Tibial nerve (tissue), 4 donors: ENCODE data around the gene ABHD5. TPM values are rescaled to one million over a fixed set of nuclear protein-coding genes. Genes with fewer than 3 reads are reported as not detected.

ENCODE experiments used
- DNase-seq, 2 donors: peaks; one replicate each; pipeline ENCODE4 v3.0.0-alpha.2; 2019; ENCODE audit warnings: low spot score in 2 of 2
- H3K27ac ChIP-seq, 4 donors: fragments of 200-600 bp; sonication (generic) in 3 of 4; one replicate each; pipeline ENCODE4 v1.5.1; 2017 to 2019; ENCODE audit warnings: mild to moderate bottlenecking in 1 of 4
- H3K27me3 ChIP-seq, 2 donors: fragments of 200-600 bp; sonication (generic) in 1 of 2; one replicate each; pipeline versions ENCODE4 v1.5.1 to v1.6.0; 2017 to 2019
- H3K36me3 ChIP-seq, 3 donors: fragments of 200-600 bp; sonication (generic); one replicate each; pipeline ENCODE4 v1.5.1; 2018 to 2019
- H3K4me1 ChIP-seq, 4 donors: fragments of 200-600 bp; sonication (generic) in 3 of 4; one replicate each; pipeline ENCODE4 v1.5.1; 2017 to 2019
- H3K4me3 ChIP-seq, 4 donors: fragments of 200-600 bp; sonication (generic) in 3 of 4; one replicate each; pipeline ENCODE4 v1.5.1; 2017 to 2019; ENCODE audit warnings: mild to moderate bottlenecking in 1 of 4, moderate library complexity in 1 of 4
- H3K9me3 ChIP-seq, 4 donors: fragments of 200-600 bp; sonication (generic) in 3 of 4; one replicate each; pipeline ENCODE4 v1.5.1; 2017 to 2019
- CTCF ChIP-seq, 5 experiments: fragments of 200-600 bp in 3 of 5; fragments of 450-650 bp in 2 of 5; sonication (generic) in 3 of 5; IDR thresholded peaks; one replicate each; pipeline ENCODE4 v1.5.1; 2016 to 2019; ENCODE audit warnings: antibody characterized with exemption in 5 of 5, mild to moderate bottlenecking in 3 of 5, moderate library complexity in 2 of 5
- EP300 ChIP-seq, 2 donors: sonication (generic); formaldehyde crosslinking; IDR thresholded peaks; one replicate each; pipeline ENCODE4 v1.6.1; 2017; ENCODE audit warnings: antibody characterized with exemption in 2 of 2, mild to moderate bottlenecking in 1 of 2
- POLR2A ChIP-seq, 2 donors: fragments of 450-650 bp; IDR thresholded peaks; one replicate each; pipeline ENCODE4 v1.6.1; 2017; ENCODE audit warnings: antibody characterized with exemption in 2 of 2, mild to moderate bottlenecking in 2 of 2, moderate library complexity in 2 of 2
- WGBS, 2 donors: methylation state at CpG; one replicate each; pipeline ENCODE4 v1.1.5; 2018; 5-methylcytosine and 5-hydroxymethylcytosine counted together
- total RNA-seq, 4 donors: library from RNA; depleted of rRNA; stranded (reverse); fragments of >200 nt; gene quantifications; one replicate each; pipeline ENCODE4 v1.1.0, GENCODE V29; 2016

ABHD5 gene
- total RNA-seq, 4 donors from 2014 or later = 21.6 to 29.7 (median 29.0) TPM

GRCh38 chr3:43696441-43696840 is 5.7 kb downstream of the ABHD5 start:
- Histone ChIP-seq H3K4me1 (peaks cover 0 to 43% (median 18%) of the 10 kb centered on the region in 4 donors), H3K27me3 (no peaks in the 10 kb centered on the region), H3K36me3 (peaks cover 0 to under 1% (median 0%) of the 10 kb centered on the region in 3 donors), H3K9me3 (no peaks in the 10 kb centered on the region), H3K4me3 (no peak overlapping the region), H3K27ac (no peak overlapping the region)
- 71 to 74% methylated on average over 1 of the region's 1 CpG for WGBS, 2 donors
- no peak for TF ChIP-seq CTCF (IDR thresholded peaks at IDR 0.05)
- no peak for TF ChIP-seq EP300 (IDR thresholded peaks at IDR 0.05)
- TF ChIP-seq POLR2A (IDR thresholded peaks at IDR 0.05) = no peak
- DNase-seq = no peak

GRCh38 chr3:43696881-43697280 is 6.1 kb downstream of the ABHD5 start:
- WGBS, 2 donors = 63 to 80% methylated on average over 1 of the region's 1 CpG
- H3K4me1 ChIP-seq = peaks cover 0 to 39% (median 15%) of the 10 kb centered on the region in 4 donors
- TF ChIP-seq POLR2A (IDR thresholded peaks at IDR 0.05) (no peak), EP300 (IDR thresholded peaks at IDR 0.05) (no peak)

GRCh38 chr3:43699864-43700263 is 9.1 kb downstream of the ABHD5 start:
- H3K27ac ChIP-seq = no peak overlapping the region
- 41 to 91% methylated on average over 1 of the region's 1 CpG for WGBS, 2 donors
- no peak for DNase-seq
- TF ChIP-seq CTCF (IDR thresholded peaks at IDR 0.05) (no peak), POLR2A (IDR thresholded peaks at IDR 0.05) (no peak), EP300 (IDR thresholded peaks at IDR 0.05) (no peak)
- H3K36me3 ChIP-seq = peaks cover 0 to 19% (median 0%) of the 10 kb centered on the region in 3 donors
- H3K4me1 ChIP-seq = peaks cover 0 to 17% (median 10%) of the 10 kb centered on the region in 4 donors
- H3K4me3 ChIP-seq = no peak overlapping the region
- no peaks in the 10 kb centered on the region for H3K27me3 ChIP-seq
- no peaks in the 10 kb centered on the region for H3K9me3 ChIP-seq

More at GRCh38 chr3:43696881-43697280, 6.1 kb downstream of the ABHD5 start:
- Histone ChIP-seq H3K9me3 (no peaks in the 10 kb centered on the region), H3K27ac (no peak overlapping the region), H3K4me3 (no peak overlapping the region), H3K27me3 (no peaks in the 10 kb centered on the region), H3K36me3 (peaks cover 0 to 5% (median 0%) of the 10 kb centered on the region in 3 donors)
- no peak for DNase-seq

GRCh38 chr3:43704697-43705096 is 14.0 kb downstream of the ABHD5 start:
- Histone ChIP-seq H3K4me3 (no peak overlapping the region), H3K27me3 (no peaks in the 10 kb centered on the region), H3K36me3 (peaks cover 0 to 19% (median 0%) of the 10 kb centered on the region in 3 donors), H3K9me3 (no peaks in the 10 kb centered on the region), H3K27ac (no peak overlapping the region), H3K4me1 (peaks cover 0 to 20% (median 0%) of the 10 kb centered on the region in 4 donors)
- DNase-seq = no peak
- TF ChIP-seq EP300 (IDR thresholded peaks at IDR 0.05) = no peak
- TF ChIP-seq POLR2A (IDR thresholded peaks at IDR 0.05) = no peak
- no peak for TF ChIP-seq CTCF (IDR thresholded peaks at IDR 0.05)

GRCh38 chr3:43706342-43706741 is 15.6 kb downstream of the ABHD5 start:
- WGBS, 2 donors = 92 to 93% methylated on average over 7 of the region's 7 CpGs
- no peak for DNase-seq
- H3K36me3 ChIP-seq = peaks cover 0 to 19% (median 0%) of the 10 kb centered on the region in 3 donors
- peaks cover 0 to 25% (median 1%) of the 10 kb centered on the region in 4 donors for H3K4me1 ChIP-seq
- no peak overlapping the region for H3K4me3 ChIP-seq
- no peaks in the 10 kb centered on the region for H3K9me3 ChIP-seq
- TF ChIP-seq EP300 (IDR thresholded peaks at IDR 0.05) (no peak), CTCF (IDR thresholded peaks at IDR 0.05) (no peak), POLR2A (IDR thresholded peaks at IDR 0.05) (no peak)
- no peaks in the 10 kb centered on the region for H3K27me3 ChIP-seq
- H3K27ac ChIP-seq = no peak overlapping the region

GRCh38 chr3:43707266-43707665 is 16.5 kb downstream of the ABHD5 start:
- no peak overlapping the region for H3K27ac ChIP-seq
- no peaks in the 10 kb centered on the region for H3K9me3 ChIP-seq
- no peak overlapping the region for H3K4me3 ChIP-seq
- no peak for DNase-seq
- H3K27me3 ChIP-seq = no peaks in the 10 kb centered on the region
- TF ChIP-seq EP300 (IDR thresholded peaks at IDR 0.05) (no peak), CTCF (IDR thresholded peaks at IDR 0.05) (no peak)
- H3K36me3 ChIP-seq = peaks cover 0 to 18% (median 2%) of the 10 kb centered on the region in 3 donors
- H3K4me1 ChIP-seq = peaks cover 0 to 25% (median 1%) of the 10 kb centered on the region in 4 donors
- WGBS, 2 donors = 45 to 51% methylated on average over 2 of the region's 2 CpGs
